Measurements from ENCODE around the gene RUFY3. TPM values are rescaled to one million over a fixed set of nuclear protein-coding genes. Genes with fewer than 3 reads are reported as not detected.

The RUFY3 gene
- total and polyA plus RNA-seq, 2 of the 13 experiments (the other 11 are each of a cell fraction or from before 2014, with no cell fraction given), result 17.9 to 25.3 TPM

GRCh38 chr4:70705183-70706043 lies 16.4 kb upstream of the RUFY3 start (continued):
- TF ChIP-seq SNRNP70 (IDR thresholded peaks at IDR 0.05; ENCODE audit: low read depth, low read length) (no peak), KLF6 (CRISPR knock-in tag; IDR thresholded peaks at IDR 0.05) (peak; percentile 71), NKX3-1 (CRISPR knock-in tag; IDR thresholded peaks at IDR 0.05) (peak; percentile 69; the same call in 1 of the 2 replicates), ZNF83 (CRISPR knock-in tag; IDR thresholded peaks at IDR 0.05; ENCODE audit: borderline replicate concordance) (no peak), MXD3 (CRISPR knock-in tag; IDR thresholded peaks at IDR 0.05) (peak; percentile 88; the same call in 1 of the 2 replicates), ZNF615 (CRISPR knock-in tag; IDR thresholded peaks at IDR 0.05; ENCODE audit: borderline replicate concordance) (0 out of 2 replicates have a peak, but pooled peaks have one; percentile 39), CHD2 (IDR thresholded peaks at IDR 0.05; ENCODE audit: low read depth, low read length) (no peak), SP1 (IDR thresholded peaks at IDR 0.05) (no peak), SP1 (CRISPR knock-in tag; IDR thresholded peaks at IDR 0.05) (peak; percentile 56; the same call in 1 of the 2 replicates), ZFP90 (CRISPR knock-in tag; IDR thresholded peaks at IDR 0.05; ENCODE audit: borderline replicate concordance) (no peak), MBNL3 (CRISPR knock-in tag; conservative IDR thresholded peaks at IDR 0.05) (no peak), ATF6 (CRISPR knock-in tag; conservative IDR thresholded peaks at IDR 0.05) (no peak), ZNF382 (CRISPR knock-in tag; IDR thresholded peaks at IDR 0.05; ENCODE audit: borderline replicate concordance) (no peak), CERS6 (CRISPR knock-in tag; IDR thresholded peaks at IDR 0.05) (no peak), MAFK (conservative IDR thresholded peaks at IDR 0.05 in 1 of 2, IDR thresholded peaks at IDR 0.05 in 1 of 2; ENCODE audit: low read length in 2 of 2) (no peak), ZNF44 (CRISPR knock-in tag; IDR thresholded peaks at IDR 0.05) (no peak), ZNF296 (CRISPR knock-in tag; conservative IDR thresholded peaks at IDR 0.05) (no peak), IRF2 (CRISPR knock-in tag; IDR thresholded peaks at IDR 0.05) (peak; percentile 25; the same call in 1 of the 2 replicates)
